Upper lobe of left lung (tissue), 6 donors: ENCODE data around the gene LRP1-AS. TPM values are rescaled to one million over a fixed set of nuclear protein-coding genes. Genes with fewer than 3 reads are reported as not detected.

Experiments
- ATAC-seq, 2 donors: fragments of 200-7000 bp; cut with Tn5 transposase; one replicate each; pipeline ENCODE4 v1.9.1; 2022; ENCODE audit warnings: mild to moderate bottlenecking in 2 of 2, moderate library complexity in 2 of 2; ENCODE audit not compliant: low FRiP score in 2 of 2
- DNase-seq, 2 donors: peaks; one replicate each; pipeline ENCODE4 v3.0.0-alpha.2; 2019 to 2020
- H3K27ac ChIP-seq, 4 donors: fragments of 200-600 bp; sonication (generic); one replicate each; pipeline ENCODE4 v1.5.1; 2016 to 2019
- H3K27me3 ChIP-seq, 4 donors: fragments of 200-600 bp; sonication (generic); one replicate each; pipeline ENCODE4 v1.5.1; 2017 to 2019
- H3K36me3 ChIP-seq, 4 donors: fragments of 200-600 bp; sonication (generic); one replicate each; pipeline ENCODE4 v1.5.1; 2016 to 2019
- H3K4me1 ChIP-seq, 4 donors: fragments of 200-600 bp; sonication (generic); one replicate each; pipeline ENCODE4 v1.5.1; 2018 to 2019
- H3K4me3 ChIP-seq, 4 donors: fragments of 200-600 bp; sonication (generic); one replicate each; pipeline ENCODE4 v1.5.1; 2017 to 2019; ENCODE audit warnings: mild to moderate bottlenecking in 2 of 4, moderate library complexity in 1 of 4
- H3K9me3 ChIP-seq, 4 donors: fragments of 200-600 bp; sonication (generic); one replicate each; pipeline ENCODE4 v1.5.1; 2018 to 2019
- EP300 ChIP-seq, 4 donors: sonication (generic); formaldehyde crosslinking; IDR thresholded peaks; one replicate each; pipeline ENCODE4 v1.5.1; 2017; ENCODE audit warnings: antibody characterized with exemption in 4 of 4, control low read depth in 2 of 4
- POLR2A ChIP-seq, 4 donors: fragments of 450-650 bp; IDR thresholded peaks; one replicate each; pipeline ENCODE4 v1.5.1; 2016 to 2017; ENCODE audit warnings: antibody characterized with exemption in 4 of 4, mild to moderate bottlenecking in 2 of 4
- POLR2AphosphoS5 ChIP-seq, 2 donors: sonication (generic); formaldehyde crosslinking; IDR thresholded peaks; one replicate each; pipeline ENCODE4 v1.5.1; 2017; ENCODE audit warnings: antibody characterized with exemption in 2 of 2
- WGBS, 2 donors: methylation state at CpG; one replicate each; pipeline ENCODE4 v1.1.5; 2017 to 2018; 5-methylcytosine and 5-hydroxymethylcytosine counted together
- total RNA-seq, 6 donors: library from RNA; depleted of rRNA in 4 of 6; stranded (reverse); fragments of >200 nt in 4 of 6; gene quantifications; one replicate each; pipeline versions ENCODE4 v1.1.0 to v1.2.1, GENCODE V29; 2016 to 2021
- TF ChIP-seq, protein P1 (sequence below), 6 experiments: fragments of 450-650 bp in 4 of 6; fragments of 200-600 bp in 2 of 6; sonication (generic) in 2 of 6; IDR thresholded peaks; one replicate each; pipeline ENCODE4 v1.5.1; 2016 to 2019; ENCODE audit warnings: antibody characterized with exemption in 6 of 6
- donor health status: DM: no; HTN: no; CAD: no; lungs with moderate emphysema.
- donor health status: DM: no; HTN: yes; CAD: no; lungs with severe emphysema.

LRP1-AS gene
- total RNA-seq, 6 donors from 2014 or later = not detected

DNA sequence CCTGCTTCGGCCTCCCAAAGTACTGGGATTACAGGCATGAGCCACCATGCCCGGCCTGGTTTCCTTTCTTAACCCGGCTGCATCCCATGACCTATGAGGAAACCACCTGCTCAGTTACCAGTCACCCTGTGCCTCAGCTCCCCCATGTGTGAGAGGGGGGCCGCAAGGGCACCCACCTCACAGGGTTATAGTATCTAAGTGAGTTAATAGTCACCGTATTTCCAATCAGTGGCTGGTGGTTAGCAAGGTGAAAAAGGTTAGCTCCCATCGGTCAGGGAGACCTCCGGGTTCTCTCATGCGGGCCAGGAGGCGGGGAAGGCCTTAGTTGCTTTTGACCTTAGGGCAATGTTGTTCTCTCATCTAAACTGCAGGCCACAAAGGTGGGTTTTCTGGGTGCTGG lies 12.5 kb downstream of the LRP1-AS start:
- Histone ChIP-seq H3K9me3 (no peaks in the 10 kb centered on the region), H3K27me3 (no peaks in the 10 kb centered on the region), H3K36me3 (peaks cover 0 to 11% (median 0%) of the 10 kb centered on the region in 4 donors), H3K4me1 (peaks cover 37 to 63% (median 52%) of the 10 kb centered on the region in 4 donors), H3K27ac (peak overlapping the region; percentile 63 to 96 (median 86)), H3K4me3 (no peak overlapping the region)
- no peak for DNase-seq
- ATAC-seq = no peak
- 77 to 94% methylated on average over 3 to 9 of the region's 9 CpGs for WGBS, 2 donors
- TF ChIP-seq POLR2A (IDR thresholded peaks at IDR 0.05) (no peak), EP300 (IDR thresholded peaks at IDR 0.05) (no peak), POLR2AphosphoS5 (IDR thresholded peaks at IDR 0.05) (no peak)
- TF ChIP-seq, protein P1, sequence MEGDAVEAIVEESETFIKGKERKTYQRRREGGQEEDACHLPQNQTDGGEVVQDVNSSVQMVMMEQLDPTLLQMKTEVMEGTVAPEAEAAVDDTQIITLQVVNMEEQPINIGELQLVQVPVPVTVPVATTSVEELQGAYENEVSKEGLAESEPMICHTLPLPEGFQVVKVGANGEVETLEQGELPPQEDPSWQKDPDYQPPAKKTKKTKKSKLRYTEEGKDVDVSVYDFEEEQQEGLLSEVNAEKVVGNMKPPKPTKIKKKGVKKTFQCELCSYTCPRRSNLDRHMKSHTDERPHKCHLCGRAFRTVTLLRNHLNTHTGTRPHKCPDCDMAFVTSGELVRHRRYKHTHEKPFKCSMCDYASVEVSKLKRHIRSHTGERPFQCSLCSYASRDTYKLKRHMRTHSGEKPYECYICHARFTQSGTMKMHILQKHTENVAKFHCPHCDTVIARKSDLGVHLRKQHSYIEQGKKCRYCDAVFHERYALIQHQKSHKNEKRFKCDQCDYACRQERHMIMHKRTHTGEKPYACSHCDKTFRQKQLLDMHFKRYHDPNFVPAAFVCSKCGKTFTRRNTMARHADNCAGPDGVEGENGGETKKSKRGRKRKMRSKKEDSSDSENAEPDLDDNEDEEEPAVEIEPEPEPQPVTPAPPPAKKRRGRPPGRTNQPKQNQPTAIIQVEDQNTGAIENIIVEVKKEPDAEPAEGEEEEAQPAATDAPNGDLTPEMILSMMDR (IDR thresholded peaks at IDR 0.05) = no peak

DNA sequence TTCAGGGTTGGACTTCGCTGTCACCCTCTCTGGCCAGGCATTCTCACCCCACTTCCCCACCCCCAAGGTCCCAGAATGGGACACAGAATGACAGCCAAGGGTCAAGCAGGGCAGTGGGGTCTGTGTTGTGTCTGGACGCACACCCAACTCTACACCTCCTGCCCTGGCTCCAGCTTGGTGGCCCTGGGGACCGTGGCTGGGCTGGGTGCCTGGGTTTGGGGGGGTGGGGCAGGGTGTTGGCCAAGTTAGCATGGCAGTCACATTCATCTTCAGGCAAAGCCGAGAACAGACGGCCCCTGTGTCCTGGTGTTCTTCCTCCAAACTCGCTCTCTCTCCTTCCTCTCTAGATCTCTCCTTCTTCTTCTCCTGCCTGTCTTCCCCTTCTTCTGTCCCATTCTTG lies 13.5 kb downstream of the LRP1-AS start:
- ATAC-seq (peak in 1 of 2 donors; percentile 1), DNase-seq (no peak)
- peak overlapping the region; percentile 63 to 96 (median 86) for H3K27ac ChIP-seq
- H3K4me1 ChIP-seq = peaks cover 35 to 60% (median 51%) of the 10 kb centered on the region in 4 donors
- H3K27me3 ChIP-seq = no peaks in the 10 kb centered on the region
- no peak overlapping the region for H3K4me3 ChIP-seq
- H3K9me3 ChIP-seq = no peaks in the 10 kb centered on the region
- no peak for TF ChIP-seq POLR2A (IDR thresholded peaks at IDR 0.05)
- no peak for TF ChIP-seq POLR2AphosphoS5 (IDR thresholded peaks at IDR 0.05)
- TF ChIP-seq, protein P1 (IDR thresholded peaks at IDR 0.05) = no peak
- no peak for TF ChIP-seq EP300 (IDR thresholded peaks at IDR 0.05)
- H3K36me3 ChIP-seq = peaks cover 0 to 5% (median 0%) of the 10 kb centered on the region in 4 donors
- 68 to 72% methylated on average over 6 of the region's 6 CpGs for WGBS, 2 donors

DNA sequence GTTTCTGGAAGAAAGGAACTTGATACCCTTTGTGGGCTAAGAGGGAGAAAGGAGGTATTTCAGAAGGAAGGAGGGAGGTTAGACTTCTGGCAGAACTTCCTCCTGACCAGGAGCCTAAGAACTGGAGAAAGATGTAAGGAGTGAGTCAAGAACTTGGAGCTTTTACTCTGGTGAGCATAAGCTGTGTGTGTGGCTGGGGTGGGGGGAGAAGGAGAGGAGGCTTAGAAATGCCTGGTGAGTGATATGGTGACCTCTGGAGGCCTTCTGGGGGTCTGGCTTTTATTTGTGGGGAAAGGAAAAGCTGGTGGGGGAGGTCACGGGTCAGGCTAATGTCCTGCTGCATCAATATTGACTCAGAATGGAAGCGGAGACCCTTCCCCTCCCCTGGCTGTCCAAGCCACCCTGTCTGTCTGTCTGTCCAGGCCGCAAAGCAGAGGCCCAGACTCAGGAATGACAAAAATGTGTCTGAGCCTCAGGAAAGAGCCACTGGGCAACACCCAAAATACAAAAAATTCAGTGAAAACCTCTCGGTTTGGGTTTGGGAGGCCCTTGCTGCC lies 14.3 kb downstream of the LRP1-AS start:
- ATAC-seq (peak in 1 of 2 donors; percentile 41), DNase-seq (no peak)
- TF ChIP-seq, protein P1 (IDR thresholded peaks at IDR 0.05) = no peak
- TF ChIP-seq EP300 (IDR thresholded peaks at IDR 0.05) = no peak
- no peak for TF ChIP-seq POLR2AphosphoS5 (IDR thresholded peaks at IDR 0.05)
- no peak for TF ChIP-seq POLR2A (IDR thresholded peaks at IDR 0.05)
- no peaks in the 10 kb centered on the region for H3K36me3 ChIP-seq
- H3K4me1 ChIP-seq = peaks cover 33 to 56% (median 47%) of the 10 kb centered on the region in 4 donors
- peak overlapping the region in 1 of 4 donors; percentile 17 for H3K4me3 ChIP-seq
- WGBS, 2 donors = 65 to 79% methylated on average over 4 of the region's 4 CpGs
- H3K27me3 ChIP-seq = peaks cover 0 to 4% (median 0%) of the 10 kb centered on the region in 4 donors
- H3K27ac ChIP-seq = peak overlapping the region; percentile 63 to 96 (median 86)
- H3K9me3 ChIP-seq = no peaks in the 10 kb centered on the region

DNA sequence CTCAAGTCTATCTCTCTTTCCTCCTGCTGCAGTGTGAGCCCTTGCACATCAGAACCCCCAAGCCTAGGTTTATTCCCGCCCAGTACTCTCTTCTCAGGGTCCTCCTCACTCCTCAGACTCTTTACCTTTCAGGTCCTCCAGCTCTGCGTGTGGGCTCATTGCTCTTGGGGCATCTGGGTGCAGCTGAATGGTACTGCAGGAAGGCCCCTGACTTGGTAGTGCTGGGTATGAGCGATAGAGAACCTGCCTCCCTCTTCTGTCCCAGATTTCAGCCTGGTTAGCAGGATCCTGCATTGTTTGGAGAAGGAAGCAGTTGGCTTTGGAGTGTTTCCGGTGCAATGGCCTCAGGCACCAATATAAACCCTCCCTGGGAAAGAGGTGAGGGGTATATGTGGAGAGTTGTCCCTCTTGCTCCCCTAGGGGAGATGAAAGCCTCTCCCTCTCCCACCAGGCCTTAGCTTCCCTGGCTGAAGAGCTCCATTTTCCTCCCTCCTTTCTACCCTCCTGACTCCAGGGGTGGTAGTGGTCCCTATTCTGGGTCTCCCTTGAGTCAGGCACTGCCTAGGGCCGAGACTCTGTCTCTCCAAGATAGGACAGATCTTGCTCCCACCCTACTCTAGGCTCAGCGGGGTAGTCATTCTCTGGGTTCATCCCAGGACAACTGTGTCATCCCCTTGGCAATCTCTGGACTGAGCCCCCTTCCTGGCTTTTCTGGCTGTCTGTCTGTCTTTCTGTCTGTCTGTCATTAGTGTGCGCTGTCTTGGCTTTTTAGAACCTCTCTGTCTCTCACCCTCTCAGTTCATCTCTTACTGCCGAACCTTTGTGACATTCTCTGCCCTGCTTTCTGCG lies 15.3 kb downstream of the LRP1-AS start:
- ATAC-seq = no peak
- TF ChIP-seq EP300 (IDR thresholded peaks at IDR 0.05) = no peak
- no peak for TF ChIP-seq POLR2AphosphoS5 (IDR thresholded peaks at IDR 0.05)
- TF ChIP-seq, protein P1 (IDR thresholded peaks at IDR 0.05) = no peak
- TF ChIP-seq POLR2A (IDR thresholded peaks at IDR 0.05) = no peak
- Histone ChIP-seq H3K27ac (peak overlapping the region; percentile 63 to 96 (median 86)), H3K27me3 (peaks cover 0 to 4% (median 0%) of the 10 kb centered on the region in 4 donors), H3K4me1 (peaks cover 27 to 53% (median 42%) of the 10 kb centered on the region in 4 donors), H3K36me3 (no peaks in the 10 kb centered on the region), H3K4me3 (peak overlapping the region in 2 of 4 donors; percentile 3 to 70), H3K9me3 (no peaks in the 10 kb centered on the region)
- DNase-seq = no peak
- WGBS, 2 donors = 52 to 60% methylated on average over 9 of the region's 9 CpGs
